MM.1S (cell line): ENCODE results near the gene ECHDC1.

ENCODE experiments used
- DNase-seq: peaks from one replicate; pipeline ENCODE4 v3.0.0-alpha.2; 2015
- H2AFZ ChIP-seq: fragments of 300-600 bp; sonication (generic); 2 replicates; pipeline ENCODE4 v1.6.0; 2016; ENCODE audit warnings: antibody characterized with exemption, low read length
- H3F3A ChIP-seq: fragments of 300-600 bp; sonication (generic); 2 replicates; pipeline ENCODE4 v1.6.1; 2016; ENCODE audit warnings: mild to moderate bottlenecking, antibody characterized with exemption, low read length, moderate library complexity, mixed read lengths; ENCODE audit not compliant: insufficient read depth
- H3K27ac ChIP-seq: fragments of 300-600 bp; sonication (generic); 2 replicates; pipeline ENCODE4 v1.5.1; 2016; ENCODE audit warnings: mild to moderate bottlenecking, low read length
- H3K27me3 ChIP-seq: fragments of 300-600 bp; sonication (generic); replicated peaks from 2 replicates; pipeline ENCODE4 v1.6.0; 2016; ENCODE audit warnings: low read length; ENCODE audit not compliant: insufficient read depth
- H3K36me3 ChIP-seq: fragments of 300-600 bp; sonication (generic); replicated peaks from 2 replicates; pipeline ENCODE4 v1.6.1; 2016; ENCODE audit warnings: mild to moderate bottlenecking, low read length, mixed read lengths; ENCODE audit not compliant: insufficient read depth
- H3K4me1 ChIP-seq: fragments of 300-600 bp; sonication (generic); 2 replicates; pipeline ENCODE4 v1.6.1; 2016; ENCODE audit warnings: low read length, mixed read lengths
- H3K4me2 ChIP-seq: fragments of 300-600 bp; sonication (generic); 2 replicates; pipeline ENCODE4 v1.6.0; 2016; ENCODE audit warnings: low read depth, low read length
- H3K4me3 ChIP-seq: fragments of 300-600 bp; sonication (generic); 2 replicates; pipeline ENCODE4 v1.5.1; 2016; ENCODE audit warnings: low read length, mixed read lengths
- H3K79me2 ChIP-seq: fragments of 300-600 bp; sonication (generic); 2 replicates; pipeline ENCODE4 v1.6.1; 2016; ENCODE audit warnings: mixed run types, low read length, mixed read lengths
- H3K9ac ChIP-seq: fragments of 300-600 bp; sonication (generic); 2 replicates; pipeline ENCODE4 v1.6.1; 2016; ENCODE audit warnings: low read length, mixed read lengths
- H3K9me2 ChIP-seq: fragments of 300-600 bp; sonication (generic); replicated peaks from 2 replicates; pipeline ENCODE4 v1.6.1; 2016; ENCODE audit warnings: mild to moderate bottlenecking, low read length, mixed read lengths; ENCODE audit not compliant: insufficient read depth
- H3K9me3 ChIP-seq: fragments of 300-600 bp; sonication (generic); replicated peaks from 2 replicates; pipeline ENCODE4 v1.6.1; 2016; ENCODE audit warnings: mild to moderate bottlenecking, low read length, mixed read lengths; ENCODE audit not compliant: insufficient read depth
- H4K20me1 ChIP-seq: fragments of 300-600 bp; sonication (generic); 2 replicates; pipeline ENCODE4 v1.6.1; 2016; ENCODE audit warnings: mild to moderate bottlenecking, low read length, moderate library complexity, mixed read lengths; ENCODE audit not compliant: insufficient read depth
- EZH2 ChIP-seq: fragments of 300-600 bp; sonication (generic); optimal IDR thresholded peaks from 2 replicates; pipeline ENCODE3; 2017; ENCODE audit warnings: low read depth, mild to moderate bottlenecking, antibody characterized with exemption, low read length, mixed read lengths
- EZH2phosphoT487 ChIP-seq: fragments of 300-600 bp; sonication (generic); IDR thresholded peaks from 2 replicates; pipeline ENCODE4 v1.6.1; 2018; ENCODE audit warnings: antibody characterized with exemption, low read length
- TF ChIP-seq, protein P1 (sequence below): fragments of 300-600 bp; sonication (generic); IDR thresholded peaks from 2 replicates; pipeline ENCODE4 v1.5.1; 2016; ENCODE audit warnings: antibody characterized with exemption, low read length, mixed read lengths

ECHDC1 gene

DNA sequence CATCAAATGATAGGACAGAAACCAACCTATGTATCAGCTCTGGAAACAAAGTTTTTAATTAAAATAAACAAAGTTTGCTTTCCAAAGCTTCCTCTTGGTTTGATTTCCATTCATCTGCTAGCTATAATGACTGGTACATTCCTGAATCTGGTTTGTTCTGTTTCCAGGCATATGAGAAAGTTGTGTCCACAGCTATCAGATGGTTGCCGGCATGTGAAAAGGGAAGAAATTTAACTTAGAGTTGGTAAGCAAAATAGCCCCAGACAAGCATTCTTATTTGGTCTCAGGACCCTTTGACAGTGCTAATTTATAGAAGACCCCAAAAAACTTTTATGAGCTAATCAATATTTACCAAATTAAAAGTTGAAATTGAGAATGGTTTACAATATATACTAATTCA lies 80.5 kb downstream of the ECHDC1 start:
- Histone ChIP-seq H3F3A (peaks cover 18% of the 10 kb centered on the region), H3K4me3 (no peak overlapping the region), H3K9me3 (no peaks in the 10 kb centered on the region), H3K36me3 (no peaks in the 10 kb centered on the region), H3K4me2 (no peak overlapping the region), H3K27ac (no peak overlapping the region), H4K20me1 (no peaks in the 10 kb centered on the region), H3K27me3 (no peaks in the 10 kb centered on the region), H3K79me2 (peaks cover 9% of the 10 kb centered on the region), H2AFZ (no peak overlapping the region), H3K4me1 (no peaks in the 10 kb centered on the region), H3K9ac (no peak overlapping the region), H3K9me2 (no peaks in the 10 kb centered on the region)
- no peak for TF ChIP-seq EZH2
- TF ChIP-seq EZH2phosphoT487, result no peak
- TF ChIP-seq, protein P1, sequence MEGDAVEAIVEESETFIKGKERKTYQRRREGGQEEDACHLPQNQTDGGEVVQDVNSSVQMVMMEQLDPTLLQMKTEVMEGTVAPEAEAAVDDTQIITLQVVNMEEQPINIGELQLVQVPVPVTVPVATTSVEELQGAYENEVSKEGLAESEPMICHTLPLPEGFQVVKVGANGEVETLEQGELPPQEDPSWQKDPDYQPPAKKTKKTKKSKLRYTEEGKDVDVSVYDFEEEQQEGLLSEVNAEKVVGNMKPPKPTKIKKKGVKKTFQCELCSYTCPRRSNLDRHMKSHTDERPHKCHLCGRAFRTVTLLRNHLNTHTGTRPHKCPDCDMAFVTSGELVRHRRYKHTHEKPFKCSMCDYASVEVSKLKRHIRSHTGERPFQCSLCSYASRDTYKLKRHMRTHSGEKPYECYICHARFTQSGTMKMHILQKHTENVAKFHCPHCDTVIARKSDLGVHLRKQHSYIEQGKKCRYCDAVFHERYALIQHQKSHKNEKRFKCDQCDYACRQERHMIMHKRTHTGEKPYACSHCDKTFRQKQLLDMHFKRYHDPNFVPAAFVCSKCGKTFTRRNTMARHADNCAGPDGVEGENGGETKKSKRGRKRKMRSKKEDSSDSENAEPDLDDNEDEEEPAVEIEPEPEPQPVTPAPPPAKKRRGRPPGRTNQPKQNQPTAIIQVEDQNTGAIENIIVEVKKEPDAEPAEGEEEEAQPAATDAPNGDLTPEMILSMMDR, result no peak
- DNase-seq, result no peak

DNA sequence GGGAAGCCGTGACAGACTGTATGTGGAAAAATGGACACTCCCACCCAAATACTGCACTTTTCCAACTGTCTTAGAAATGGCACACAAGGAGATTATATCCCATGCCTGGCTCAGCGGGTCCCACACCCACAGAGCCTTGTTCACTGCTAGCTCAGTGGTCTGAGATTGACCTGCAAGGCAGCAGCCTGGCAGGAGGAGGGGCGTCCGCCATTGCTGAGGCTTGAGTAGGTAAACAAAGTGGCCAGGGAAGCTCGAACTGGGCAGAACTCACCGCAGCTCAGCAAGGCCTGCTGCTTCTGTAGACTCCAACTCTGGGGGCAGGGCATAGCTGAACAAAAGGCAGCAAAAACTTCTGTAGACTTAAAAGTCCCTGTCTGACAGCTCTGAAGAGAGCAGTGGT lies 88.1 kb downstream of the ECHDC1 start:
- Histone ChIP-seq H3K27me3 (no peaks in the 10 kb centered on the region), H3K79me2 (no peaks in the 10 kb centered on the region), H3K4me2 (no peak overlapping the region), H2AFZ (no peak overlapping the region), H3K4me1 (no peaks in the 10 kb centered on the region), H3K9me3 (no peaks in the 10 kb centered on the region), H3K4me3 (no peak overlapping the region), H4K20me1 (no peaks in the 10 kb centered on the region), H3K36me3 (no peaks in the 10 kb centered on the region), H3K9me2 (no peaks in the 10 kb centered on the region), H3K9ac (no peak overlapping the region), H3K27ac (no peak overlapping the region), H3F3A (no peaks in the 10 kb centered on the region)
- TF ChIP-seq, protein P1, result no peak
- TF ChIP-seq EZH2, result no peak
- no peak for TF ChIP-seq EZH2phosphoT487
- DNase-seq, result no peak

DNA sequence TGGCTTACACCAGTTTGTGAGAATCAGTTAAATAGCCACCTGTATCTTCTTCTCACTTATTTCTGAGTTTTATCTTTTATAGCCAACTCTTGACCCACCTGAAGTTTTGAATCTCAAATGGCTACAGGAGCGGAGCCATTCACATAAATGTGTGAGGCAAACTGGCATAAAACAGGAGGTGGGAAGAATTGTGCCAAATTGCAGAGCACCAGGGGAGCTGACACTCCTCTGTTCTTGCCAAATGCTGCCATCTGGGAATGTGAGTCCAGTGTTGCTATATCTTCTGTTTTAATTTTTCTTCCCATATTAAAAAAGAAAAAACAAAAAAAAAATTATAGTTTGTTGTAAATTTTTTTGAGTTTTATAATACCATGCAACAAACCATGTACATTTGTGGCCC lies 93.8 kb downstream of the ECHDC1 start:
- Histone ChIP-seq H2AFZ (no peak overlapping the region), H3K9me3 (no peaks in the 10 kb centered on the region), H3K9me2 (no peaks in the 10 kb centered on the region), H3K9ac (no peak overlapping the region), H3K4me2 (no peak overlapping the region), H3K36me3 (no peaks in the 10 kb centered on the region), H3K27me3 (no peaks in the 10 kb centered on the region), H3K4me3 (no peak overlapping the region), H4K20me1 (no peaks in the 10 kb centered on the region), H3K4me1 (no peaks in the 10 kb centered on the region), H3K27ac (no peak overlapping the region), H3K79me2 (no peaks in the 10 kb centered on the region), H3F3A (no peaks in the 10 kb centered on the region)
- TF ChIP-seq EZH2phosphoT487, result no peak
- no peak for TF ChIP-seq EZH2
- TF ChIP-seq, protein P1, result no peak
- no peak for DNase-seq
